GM12874 (cell line): ENCODE data around the gene BBOX1.

Source experiments
- CTCF ChIP-seq: IDR thresholded peaks from 2 replicates; pipeline ENCODE4 v1.5.1; 2011; ENCODE audit warnings: low read depth, mild to moderate bottlenecking, control low read depth, low read length, moderate library complexity; ENCODE audit not compliant: insufficient read depth

The BBOX1 gene

GRCh38 chr11:27108809-27109208 lies 68.2 kb downstream of the BBOX1 start:
- TF ChIP-seq CTCF: no peak

GRCh38 chr11:27111896-27112295 lies 71.3 kb downstream of the BBOX1 start:
- no peak for TF ChIP-seq CTCF

- no peak for TF ChIP-seq CTCF
Measured at GRCh38 chr11:27112946-27113345, 72.3 kb downstream of the BBOX1 start.

- no peak for TF ChIP-seq CTCF
Measured at GRCh38 chr11:27115051-27115650, 74.5 kb downstream of the BBOX1 start.

- no peak for TF ChIP-seq CTCF
Measured at GRCh38 chr11:27116684-27117083, 76.1 kb downstream of the BBOX1 start.

- TF ChIP-seq CTCF: no peak
Measured at GRCh38 chr11:27118371-27118770, 77.8 kb downstream of the BBOX1 start.

GRCh38 chr11:27118949-27119348 lies 78.3 kb downstream of the BBOX1 start:
- TF ChIP-seq CTCF: no peak
